Measurements from ENCODE around the gene MIPOL1.
A peak's percentile ranks its signal among the peaks of the same experiment; 100 is the strongest.
"Not testable (repeated sequence)": the region's sequence is repeated elsewhere in the genome, so short reads cannot be mapped to it uniquely, and the experiment has no call there.

Gene MIPOL1

DNA sequence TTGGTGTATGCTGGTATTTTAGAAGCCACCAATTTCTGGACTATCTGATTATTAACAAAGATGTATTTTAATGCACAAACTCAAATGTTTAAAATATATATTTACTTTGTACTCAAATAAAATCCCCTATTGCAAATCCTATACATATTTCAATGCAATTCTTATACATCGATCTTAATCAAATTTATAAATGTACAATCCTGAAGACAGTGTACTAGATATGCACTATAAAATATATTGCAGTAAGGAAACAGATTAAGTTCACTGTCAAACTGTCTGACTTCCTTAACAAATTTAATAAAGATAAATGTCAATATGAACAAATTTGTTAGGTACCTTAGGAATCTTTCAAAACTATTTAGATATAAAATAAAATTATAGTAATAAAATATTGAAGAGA lies 353.4 kb downstream of the MIPOL1 start:
- no peak overlapping the region for H3K23ac ChIP-seq (ENCODE audit: low read length)
- no peak overlapping the region for H3K4me3 ChIP-seq (ENCODE audit: low read length)
- H3K4me2 ChIP-seq (ENCODE audit: low read length), result no peak overlapping the region
- no peak overlapping the region for H2BK15ac ChIP-seq (replicated peaks; ENCODE audit: low read depth)
- 100% methylated on average over 1 of the region's 1 CpG for WGBS (ENCODE audit: extremely low coverage, insufficient coverage, low lambda C conversion rate)
- no peaks in the 10 kb centered on the region for H3K27me3 ChIP-seq (ENCODE audit: insufficient read depth, low read length, poor library complexity)
- H3K4me1 ChIP-seq (ENCODE audit: control insufficient read depth, low read depth, low read length), result no peaks in the 10 kb centered on the region
- H2BK120ac ChIP-seq (ENCODE audit: low read depth, low read length), result no peak overlapping the region
- DNase-seq, result no peak
- H3K36me3 ChIP-seq (ENCODE audit: control insufficient read depth, insufficient read depth, low read length), result no peaks in the 10 kb centered on the region
- H4K5ac ChIP-seq (ENCODE audit: low read length), result no peak overlapping the region
- no peak overlapping the region for H3K18ac ChIP-seq (ENCODE audit: low read length)
- no peak overlapping the region for H3K56ac ChIP-seq (ENCODE audit: low read length)
- no peak overlapping the region for H2AK5ac ChIP-seq (ENCODE audit: low read length)
- H3K9ac ChIP-seq (ENCODE audit: low read length), result no peak overlapping the region
- no peak overlapping the region for H2BK5ac ChIP-seq (ENCODE audit: low read length)
- no peak overlapping the region for H4K8ac ChIP-seq (ENCODE audit: low read depth, low read length)
- no peaks in the 10 kb centered on the region for H3K79me2 ChIP-seq (ENCODE audit: control insufficient read depth, insufficient read depth, low read length)
- H3K4ac ChIP-seq (ENCODE audit: low read depth, low read length), result no peak overlapping the region
- no peaks in the 10 kb centered on the region for H3K79me1 ChIP-seq (ENCODE audit: low read length)
- no peak overlapping the region for H3K27ac ChIP-seq (ENCODE audit: low read depth, low read length)

DNA sequence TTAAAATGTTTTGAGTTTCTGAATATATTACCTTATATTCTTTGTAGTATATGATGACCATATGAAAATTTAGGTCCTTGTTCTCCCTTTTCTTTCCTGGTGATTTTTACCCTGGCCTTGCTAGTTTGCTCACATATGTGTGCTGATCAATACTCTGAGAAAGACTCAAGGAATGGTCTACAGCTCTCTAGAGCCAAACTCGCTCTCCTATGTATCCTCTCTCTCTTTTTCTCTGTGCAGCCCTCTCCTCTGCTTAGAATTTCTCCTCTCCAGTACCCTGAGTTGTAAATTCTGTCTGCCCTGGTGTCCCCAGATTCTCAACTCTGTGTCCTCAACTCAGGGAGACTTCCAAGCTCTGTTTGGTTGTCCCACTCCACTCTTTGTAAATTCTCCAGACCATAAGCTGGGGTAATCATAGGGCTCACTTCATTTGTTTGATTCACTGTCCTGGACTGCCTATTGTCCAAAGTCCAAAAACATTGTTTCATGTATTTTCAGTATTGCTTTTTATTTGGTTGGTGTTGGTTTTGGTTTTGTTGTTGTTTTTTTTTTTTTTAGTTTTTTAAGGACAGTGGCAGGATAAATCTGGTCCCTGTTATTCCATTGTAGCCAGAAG lies 356.3 kb downstream of the MIPOL1 start:
- Histone ChIP-seq H2AK5ac (ENCODE audit: low read length) (no peak overlapping the region), H2BK5ac (ENCODE audit: low read length) (no peak overlapping the region), H3K27me3 (ENCODE audit: insufficient read depth, low read length, poor library complexity) (no peaks in the 10 kb centered on the region), H4K8ac (ENCODE audit: low read depth, low read length) (no peak overlapping the region), H3K9ac (ENCODE audit: low read length) (no peak overlapping the region), H4K5ac (ENCODE audit: low read length) (no peak overlapping the region), H2BK15ac (replicated peaks; ENCODE audit: low read depth) (no peak overlapping the region), H3K79me1 (ENCODE audit: low read length) (no peaks in the 10 kb centered on the region), H3K4me3 (ENCODE audit: low read length) (no peak overlapping the region), H3K23ac (ENCODE audit: low read length) (no peak overlapping the region), H3K79me2 (ENCODE audit: control insufficient read depth, insufficient read depth, low read length) (no peaks in the 10 kb centered on the region), H3K4ac (ENCODE audit: low read depth, low read length) (no peak overlapping the region), H3K18ac (ENCODE audit: low read length) (no peak overlapping the region), H3K4me2 (ENCODE audit: low read length) (no peak overlapping the region), H3K36me3 (ENCODE audit: control insufficient read depth, insufficient read depth, low read length) (no peaks in the 10 kb centered on the region), H3K27ac (ENCODE audit: low read depth, low read length) (no peak overlapping the region), H3K4me1 (ENCODE audit: control insufficient read depth, low read depth, low read length) (no peaks in the 10 kb centered on the region), H2BK120ac (ENCODE audit: low read depth, low read length) (no peak overlapping the region), H3K56ac (ENCODE audit: low read length) (no peak overlapping the region)
- WGBS (ENCODE audit: extremely low coverage, insufficient coverage, low lambda C conversion rate), result no CpG with 5 or more reads among the region's 1 CpG
- DNase-seq, result no peak

DNA sequence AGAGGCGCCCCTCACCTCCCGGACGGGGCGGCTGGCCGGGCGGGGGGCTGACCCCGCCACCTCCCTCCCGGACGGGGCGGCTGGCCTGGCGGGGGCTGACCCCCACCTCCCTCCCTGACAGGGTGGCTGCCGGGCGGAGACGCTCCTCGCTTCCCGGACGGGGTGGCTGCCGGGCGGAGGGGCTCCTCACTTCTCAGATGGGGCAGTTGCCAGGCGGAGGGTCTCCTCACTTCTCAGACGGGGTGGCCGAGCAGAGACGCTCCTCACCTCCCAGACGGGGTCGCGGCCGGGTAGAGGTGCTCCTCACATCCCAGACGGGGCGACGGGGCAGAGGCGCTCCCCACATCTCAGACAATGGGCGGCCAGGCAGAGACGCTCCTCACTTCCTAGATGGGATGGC lies 357.9 kb downstream of the MIPOL1 start:
- not testable (repeated sequence) for H3K27ac ChIP-seq (ENCODE audit: low read depth, low read length); H4K5ac ChIP-seq (ENCODE audit: low read length); H3K4ac ChIP-seq (ENCODE audit: low read depth, low read length); H3K4me3 ChIP-seq (ENCODE audit: low read length); H3K36me3 ChIP-seq (ENCODE audit: control insufficient read depth, insufficient read depth, low read length); H2BK120ac ChIP-seq (ENCODE audit: low read depth, low read length); H3K23ac ChIP-seq (ENCODE audit: low read length); H3K9ac ChIP-seq (ENCODE audit: low read length); H3K4me1 ChIP-seq (ENCODE audit: control insufficient read depth, low read depth, low read length); H3K27me3 ChIP-seq (ENCODE audit: insufficient read depth, low read length, poor library complexity); H2BK15ac ChIP-seq (replicated peaks; ENCODE audit: low read depth); H3K4me2 ChIP-seq (ENCODE audit: low read length); H4K8ac ChIP-seq (ENCODE audit: low read depth, low read length); H3K79me1 ChIP-seq (ENCODE audit: low read length); H2BK5ac ChIP-seq (ENCODE audit: low read length); H3K56ac ChIP-seq (ENCODE audit: low read length); H3K18ac ChIP-seq (ENCODE audit: low read length); DNase-seq; H2AK5ac ChIP-seq (ENCODE audit: low read length); H3K79me2 ChIP-seq (ENCODE audit: control insufficient read depth, insufficient read depth, low read length)
- WGBS (ENCODE audit: extremely low coverage, insufficient coverage, low lambda C conversion rate), result no CpG with 5 or more reads among the region's 33 CpGs

DNA sequence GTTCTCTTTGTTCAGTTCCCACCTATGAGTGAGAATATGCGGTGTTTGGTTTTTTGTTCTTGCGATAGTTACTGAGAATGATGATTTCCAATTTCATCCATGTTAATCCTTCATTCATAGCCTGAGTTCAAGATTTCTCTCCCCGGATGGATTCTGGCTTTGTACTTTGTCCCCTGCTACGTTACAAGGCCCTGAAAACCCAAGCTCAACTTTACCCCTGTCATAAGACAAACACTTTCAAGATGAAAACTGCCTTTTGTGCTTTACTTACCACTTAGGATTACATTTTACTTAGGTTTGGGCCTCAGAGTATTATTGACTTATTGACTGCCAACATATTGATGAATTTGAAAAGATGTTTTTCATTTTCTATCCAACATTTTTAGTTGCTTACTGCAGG lies 361.0 kb downstream of the MIPOL1 start:
- Histone ChIP-seq H3K36me3 (ENCODE audit: control insufficient read depth, insufficient read depth, low read length) (no peaks in the 10 kb centered on the region), H4K8ac (ENCODE audit: low read depth, low read length) (no peak overlapping the region), H3K9ac (ENCODE audit: low read length) (no peak overlapping the region), H3K79me2 (ENCODE audit: control insufficient read depth, insufficient read depth, low read length) (no peaks in the 10 kb centered on the region), H3K27ac (ENCODE audit: low read depth, low read length) (no peak overlapping the region), H3K4me2 (ENCODE audit: low read length) (no peak overlapping the region), H3K27me3 (ENCODE audit: insufficient read depth, low read length, poor library complexity) (no peaks in the 10 kb centered on the region), H3K23ac (ENCODE audit: low read length) (no peak overlapping the region), H3K56ac (ENCODE audit: low read length) (no peak overlapping the region), H3K18ac (ENCODE audit: low read length) (no peak overlapping the region), H2BK120ac (ENCODE audit: low read depth, low read length) (no peak overlapping the region), H2BK15ac (replicated peaks; ENCODE audit: low read depth) (no peak overlapping the region), H4K5ac (ENCODE audit: low read length) (no peak overlapping the region), H2AK5ac (ENCODE audit: low read length) (no peak overlapping the region), H3K4me3 (ENCODE audit: low read length) (no peak overlapping the region), H3K4me1 (ENCODE audit: control insufficient read depth, low read depth, low read length) (no peaks in the 10 kb centered on the region), H3K4ac (ENCODE audit: low read depth, low read length) (no peak overlapping the region), H3K79me1 (ENCODE audit: low read length) (no peaks in the 10 kb centered on the region), H2BK5ac (ENCODE audit: low read length) (no peak overlapping the region)
- no peak for DNase-seq
- no CpG with 5 or more reads among the region's 4 CpGs for WGBS (ENCODE audit: extremely low coverage, insufficient coverage, low lambda C conversion rate)

DNA sequence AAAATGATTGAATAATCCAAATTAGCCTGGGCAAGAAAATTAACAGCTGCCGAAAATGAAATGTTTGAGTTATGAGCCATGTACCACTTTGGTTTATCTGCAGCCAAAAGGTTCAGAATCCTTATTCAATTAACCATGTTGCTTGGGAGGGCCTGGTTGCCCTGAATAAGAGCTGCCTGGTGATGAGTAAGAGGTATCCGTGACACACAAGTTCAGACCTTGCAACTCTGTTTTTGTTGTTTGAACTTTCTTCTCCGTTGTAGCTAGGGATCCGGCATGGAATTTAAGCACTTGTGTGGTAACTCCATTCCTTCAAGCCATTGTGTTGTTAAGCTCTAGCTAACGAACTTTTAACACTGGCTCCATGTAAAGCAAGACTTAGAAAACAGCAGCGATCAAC lies 361.6 kb downstream of the MIPOL1 start:
- H3K27ac ChIP-seq (ENCODE audit: low read depth, low read length), result no peak overlapping the region
- no peak overlapping the region for H3K4me3 ChIP-seq (ENCODE audit: low read length)
- H3K36me3 ChIP-seq (ENCODE audit: control insufficient read depth, insufficient read depth, low read length), result no peaks in the 10 kb centered on the region
- WGBS (ENCODE audit: extremely low coverage, insufficient coverage, low lambda C conversion rate), result no CpG with 5 or more reads among the region's 6 CpGs
- no peak overlapping the region for H2AK5ac ChIP-seq (ENCODE audit: low read length)
- H3K27me3 ChIP-seq (ENCODE audit: insufficient read depth, low read length, poor library complexity), result no peaks in the 10 kb centered on the region
- no peak overlapping the region for H3K18ac ChIP-seq (ENCODE audit: low read length)
- no peak overlapping the region for H4K5ac ChIP-seq (ENCODE audit: low read length)
- no peak overlapping the region for H2BK5ac ChIP-seq (ENCODE audit: low read length)
- no peak overlapping the region for H3K4ac ChIP-seq (ENCODE audit: low read depth, low read length)
- no peak overlapping the region for H2BK15ac ChIP-seq (replicated peaks; ENCODE audit: low read depth)
- H3K79me2 ChIP-seq (ENCODE audit: control insufficient read depth, insufficient read depth, low read length), result no peaks in the 10 kb centered on the region
- peak; percentile 37 for DNase-seq
- H3K4me2 ChIP-seq (ENCODE audit: low read length), result no peak overlapping the region
- H2BK120ac ChIP-seq (ENCODE audit: low read depth, low read length), result no peak overlapping the region
- no peaks in the 10 kb centered on the region for H3K79me1 ChIP-seq (ENCODE audit: low read length)
- H4K8ac ChIP-seq (ENCODE audit: low read depth, low read length), result no peak overlapping the region
- H3K4me1 ChIP-seq (ENCODE audit: control insufficient read depth, low read depth, low read length), result no peaks in the 10 kb centered on the region
- no peak overlapping the region for H3K23ac ChIP-seq (ENCODE audit: low read length)
- H3K56ac ChIP-seq (ENCODE audit: low read length), result no peak overlapping the region
- H3K9ac ChIP-seq (ENCODE audit: low read length), result no peak overlapping the region

DNA sequence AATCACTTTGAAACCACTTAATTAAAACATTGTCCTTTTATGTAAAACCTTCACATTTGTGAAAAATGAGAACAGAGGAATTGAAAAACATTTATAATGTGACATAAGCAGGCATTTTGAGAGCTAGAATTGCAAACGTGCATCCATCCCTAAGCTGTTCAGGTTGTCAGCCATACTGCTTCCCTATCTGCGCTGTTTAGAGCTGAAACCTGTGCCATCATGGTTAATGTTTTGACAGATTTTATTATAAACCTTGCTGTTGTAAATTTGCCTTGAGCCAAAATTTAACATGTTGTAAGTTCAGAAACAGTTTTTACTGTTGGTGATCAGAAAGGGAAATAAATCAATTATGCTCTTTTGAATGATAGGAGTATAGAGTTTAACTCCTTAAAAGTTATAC lies 365.5 kb downstream of the MIPOL1 start:
- H2AK5ac ChIP-seq (ENCODE audit: low read length), result no peak overlapping the region
- H4K5ac ChIP-seq (ENCODE audit: low read length), result no peak overlapping the region
- no peak overlapping the region for H4K8ac ChIP-seq (ENCODE audit: low read depth, low read length)
- no peak overlapping the region for H3K4me3 ChIP-seq (ENCODE audit: low read length)
- H2BK120ac ChIP-seq (ENCODE audit: low read depth, low read length), result no peak overlapping the region
- no peak overlapping the region for H3K23ac ChIP-seq (ENCODE audit: low read length)
- H3K9ac ChIP-seq (ENCODE audit: low read length), result no peak overlapping the region
- no peak for DNase-seq
- no peaks in the 10 kb centered on the region for H3K4me1 ChIP-seq (ENCODE audit: control insufficient read depth, low read depth, low read length)
- no peaks in the 10 kb centered on the region for H3K36me3 ChIP-seq (ENCODE audit: control insufficient read depth, insufficient read depth, low read length)
- H3K4me2 ChIP-seq (ENCODE audit: low read length), result no peak overlapping the region
- no peak overlapping the region for H3K27ac ChIP-seq (ENCODE audit: low read depth, low read length)
- no CpG with 5 or more reads among the region's 2 CpGs for WGBS (ENCODE audit: extremely low coverage, insufficient coverage, low lambda C conversion rate)
- no peak overlapping the region for H2BK15ac ChIP-seq (replicated peaks; ENCODE audit: low read depth)
- no peaks in the 10 kb centered on the region for H3K79me2 ChIP-seq (ENCODE audit: control insufficient read depth, insufficient read depth, low read length)
- H3K79me1 ChIP-seq (ENCODE audit: low read length), result no peaks in the 10 kb centered on the region
- no peak overlapping the region for H3K56ac ChIP-seq (ENCODE audit: low read length)
- no peaks in the 10 kb centered on the region for H3K27me3 ChIP-seq (ENCODE audit: insufficient read depth, low read length, poor library complexity)
- no peak overlapping the region for H2BK5ac ChIP-seq (ENCODE audit: low read length)
- no peak overlapping the region for H3K4ac ChIP-seq (ENCODE audit: low read depth, low read length)
- H3K18ac ChIP-seq (ENCODE audit: low read length), result no peak overlapping the region

All from mesendoderm (in vitro differentiated cells).